ENCODE measurements around the gene HIBADH.
"Not testable (repeated sequence)": the region's sequence is repeated elsewhere in the genome, so short reads cannot be mapped to it uniquely, and the experiment has no call there.

The HIBADH gene

GRCh38 chr7:27689150-27689549 lies 26.5 kb upstream of the HIBADH start:
- H3K27me3 Mint-ChIP-seq: peaks cover 2% of the 10 kb centered on the region
- no peak overlapping the region for H3K4me3 Mint-ChIP-seq
- H3K4me1 Mint-ChIP-seq: no peaks in the 10 kb centered on the region
- no peaks in the 10 kb centered on the region for H3K36me3 Mint-ChIP-seq (ENCODE audit: low read depth)
- no peak for DNase-seq
- no peak for ATAC-seq
- peaks cover 4% of the 10 kb centered on the region for H3K9me3 Mint-ChIP-seq
- no peak overlapping the region for H3K27ac Mint-ChIP-seq

- Mint-ChIP-seq H3K4me1 (no peaks in the 10 kb centered on the region), H3K4me3 (no peak overlapping the region), H3K27me3 (peaks cover 2% of the 10 kb centered on the region), H3K27ac (no peak overlapping the region), H3K9me3 (peaks cover 4% of the 10 kb centered on the region), H3K36me3 (ENCODE audit: low read depth) (no peaks in the 10 kb centered on the region)
- no peak for ATAC-seq
- DNase-seq: no peak
Measured at GRCh38 chr7:27688646-27689045, 26.0 kb upstream of the HIBADH start.

- Mint-ChIP-seq H3K27me3 (peaks cover 2% of the 10 kb centered on the region), H3K9me3 (peaks cover 4% of the 10 kb centered on the region), H3K27ac (no peak overlapping the region), H3K4me3 (no peak overlapping the region), H3K36me3 (ENCODE audit: low read depth) (no peaks in the 10 kb centered on the region), H3K4me1 (no peaks in the 10 kb centered on the region)
- DNase-seq: no peak
- ATAC-seq: no peak
Measured at GRCh38 chr7:27688056-27688455, 25.4 kb upstream of the HIBADH start.

- Mint-ChIP-seq H3K36me3 (ENCODE audit: low read depth) (no peaks in the 10 kb centered on the region), H3K4me3 (no peak overlapping the region), H3K9me3 (peaks cover 4% of the 10 kb centered on the region), H3K4me1 (no peaks in the 10 kb centered on the region), H3K27ac (no peak overlapping the region), H3K27me3 (peaks cover 4% of the 10 kb centered on the region)
- no peak for ATAC-seq
- DNase-seq: no peak
Measured at GRCh38 chr7:27686315-27686714, 23.6 kb upstream of the HIBADH start.

GRCh38 chr7:27685893-27686292 lies 23.2 kb upstream of the HIBADH start:
- ATAC-seq: no peak
- Mint-ChIP-seq H3K9me3 (peaks cover 4% of the 10 kb centered on the region), H3K4me1 (no peaks in the 10 kb centered on the region), H3K27ac (no peak overlapping the region), H3K27me3 (peaks cover 4% of the 10 kb centered on the region), H3K36me3 (ENCODE audit: low read depth) (no peaks in the 10 kb centered on the region), H3K4me3 (no peak overlapping the region)
- no peak for DNase-seq

GRCh38 chr7:27685209-27685608 lies 22.5 kb upstream of the HIBADH start:
- no peak overlapping the region for H3K27ac Mint-ChIP-seq
- peaks cover 4% of the 10 kb centered on the region for H3K27me3 Mint-ChIP-seq
- DNase-seq: no peak
- H3K9me3 Mint-ChIP-seq: peaks cover 4% of the 10 kb centered on the region
- H3K4me3 Mint-ChIP-seq: no peak overlapping the region
- no peaks in the 10 kb centered on the region for H3K4me1 Mint-ChIP-seq
- no peak for ATAC-seq
- H3K36me3 Mint-ChIP-seq (ENCODE audit: low read depth): no peaks in the 10 kb centered on the region

- Mint-ChIP-seq H3K4me1 (no peaks in the 10 kb centered on the region), H3K36me3 (ENCODE audit: low read depth) (no peaks in the 10 kb centered on the region), H3K27me3 (peaks cover 4% of the 10 kb centered on the region), H3K4me3 (no peak overlapping the region), H3K27ac (no peak overlapping the region), H3K9me3 (peaks cover 4% of the 10 kb centered on the region)
- no peak for DNase-seq
- no peak for ATAC-seq
Measured at GRCh38 chr7:27684491-27684890, 21.8 kb upstream of the HIBADH start.

- H3K4me1 Mint-ChIP-seq: peaks cover 6% of the 10 kb centered on the region
- H3K9me3 Mint-ChIP-seq: no peaks in the 10 kb centered on the region
- H3K27me3 Mint-ChIP-seq: peaks cover 1% of the 10 kb centered on the region
- H3K27ac Mint-ChIP-seq: no peak overlapping the region
- H3K4me3 Mint-ChIP-seq: no peak overlapping the region
- no peak for DNase-seq
- ATAC-seq: no peak
- H3K36me3 Mint-ChIP-seq (ENCODE audit: low read depth): no peaks in the 10 kb centered on the region
Measured at GRCh38 chr7:27680610-27681009, 17.9 kb upstream of the HIBADH start.

GRCh38 chr7:27678617-27679260 lies 16.1 kb upstream of the HIBADH start:
- H3K4me3 Mint-ChIP-seq: no peak overlapping the region
- H3K9me3 Mint-ChIP-seq: no peaks in the 10 kb centered on the region
- no peak overlapping the region for H3K27ac Mint-ChIP-seq
- H3K36me3 Mint-ChIP-seq (ENCODE audit: low read depth): no peaks in the 10 kb centered on the region
- peaks cover 1% of the 10 kb centered on the region for H3K27me3 Mint-ChIP-seq
- ATAC-seq (no peak), DNase-seq (no peak)
- peaks cover 6% of the 10 kb centered on the region for H3K4me1 Mint-ChIP-seq

- ATAC-seq: peak; percentile 86
- H3K36me3 Mint-ChIP-seq (ENCODE audit: low read depth): no peaks in the 10 kb centered on the region
- H3K4me1 Mint-ChIP-seq: peaks cover 6% of the 10 kb centered on the region
- no peaks in the 10 kb centered on the region for H3K9me3 Mint-ChIP-seq
- no peak overlapping the region for H3K27ac Mint-ChIP-seq
- DNase-seq: no peak
- no peak overlapping the region for H3K4me3 Mint-ChIP-seq
- peaks cover 1% of the 10 kb centered on the region for H3K27me3 Mint-ChIP-seq
Measured at GRCh38 chr7:27677912-27678612, 15.4 kb upstream of the HIBADH start.

GRCh38 chr7:27674126-27674525 lies 11.4 kb upstream of the HIBADH start:
- not testable (repeated sequence) for H3K27ac Mint-ChIP-seq; DNase-seq; H3K36me3 Mint-ChIP-seq (ENCODE audit: low read depth); H3K9me3 Mint-ChIP-seq; H3K4me1 Mint-ChIP-seq; H3K27me3 Mint-ChIP-seq; ATAC-seq; H3K4me3 Mint-ChIP-seq

- no peaks in the 10 kb centered on the region for H3K4me1 Mint-ChIP-seq
- ATAC-seq (no peak), DNase-seq (no peak)
- H3K27ac Mint-ChIP-seq: no peak overlapping the region
- no peaks in the 10 kb centered on the region for H3K9me3 Mint-ChIP-seq
- no peaks in the 10 kb centered on the region for H3K36me3 Mint-ChIP-seq (ENCODE audit: low read depth)
- peaks cover 3% of the 10 kb centered on the region for H3K27me3 Mint-ChIP-seq
- no peak overlapping the region for H3K4me3 Mint-ChIP-seq
Measured at GRCh38 chr7:27671675-27672074, 9.0 kb upstream of the HIBADH start.

- ATAC-seq (no peak), DNase-seq (no peak)
- Mint-ChIP-seq H3K4me1 (no peaks in the 10 kb centered on the region), H3K27ac (no peak overlapping the region), H3K9me3 (no peaks in the 10 kb centered on the region), H3K36me3 (ENCODE audit: low read depth) (no peaks in the 10 kb centered on the region), H3K27me3 (peaks cover 3% of the 10 kb centered on the region), H3K4me3 (no peak overlapping the region)
Measured at GRCh38 chr7:27670676-27671075, 8.0 kb upstream of the HIBADH start.

- H3K4me3 Mint-ChIP-seq: no peak overlapping the region
- DNase-seq: no peak
- H3K9me3 Mint-ChIP-seq: no peaks in the 10 kb centered on the region
- no peak for ATAC-seq
- peaks cover 3% of the 10 kb centered on the region for H3K27me3 Mint-ChIP-seq
- no peaks in the 10 kb centered on the region for H3K36me3 Mint-ChIP-seq (ENCODE audit: low read depth)
- H3K4me1 Mint-ChIP-seq: no peaks in the 10 kb centered on the region
- H3K27ac Mint-ChIP-seq: no peak overlapping the region
Measured at GRCh38 chr7:27670177-27670576, 7.5 kb upstream of the HIBADH start.

GRCh38 chr7:27665531-27665930 lies 2.8 kb upstream of the HIBADH start:
- DNase-seq (no peak), ATAC-seq (no peak)
- Mint-ChIP-seq H3K4me1 (peaks cover 17% of the 10 kb centered on the region), H3K36me3 (ENCODE audit: low read depth) (peaks cover 4% of the 10 kb centered on the region), H3K27ac (no peak overlapping the region), H3K27me3 (peaks cover under 1% of the 10 kb centered on the region), H3K9me3 (no peaks in the 10 kb centered on the region), H3K4me3 (no peak overlapping the region)
